Cardiac septum (tissue), 1 donor: ENCODE results near the gene MED10. TPM values are rescaled to one million over a fixed set of nuclear protein-coding genes. Genes with fewer than 3 reads are reported as not detected.

Experiments
- DNase-seq: peaks from one replicate; pipeline ENCODE4 v3.0.0-alpha.2; 2020; ENCODE audit warnings: low spot score
- intact Hi-C: fragments of 100-400 bp; cut with DNase I; formaldehyde crosslinking; loops from one replicate; pipeline ENCODE4 v1.14.0; 2022
- total RNA-seq: library from RNA; stranded (reverse); fragmentation: NEBNext Ultra II Directional; extraction: Animal tissue kit (Norgen Biotek cat#: 25700); gene quantifications from one replicate; pipeline ENCODE4 v1.2.1, GENCODE V29; 2021
- donor health status: DM: no; HTN: no; CAD: no.

The MED10 gene
- total RNA-seq, 1 donor from 2014 or later, result 27.6 TPM

DNA sequence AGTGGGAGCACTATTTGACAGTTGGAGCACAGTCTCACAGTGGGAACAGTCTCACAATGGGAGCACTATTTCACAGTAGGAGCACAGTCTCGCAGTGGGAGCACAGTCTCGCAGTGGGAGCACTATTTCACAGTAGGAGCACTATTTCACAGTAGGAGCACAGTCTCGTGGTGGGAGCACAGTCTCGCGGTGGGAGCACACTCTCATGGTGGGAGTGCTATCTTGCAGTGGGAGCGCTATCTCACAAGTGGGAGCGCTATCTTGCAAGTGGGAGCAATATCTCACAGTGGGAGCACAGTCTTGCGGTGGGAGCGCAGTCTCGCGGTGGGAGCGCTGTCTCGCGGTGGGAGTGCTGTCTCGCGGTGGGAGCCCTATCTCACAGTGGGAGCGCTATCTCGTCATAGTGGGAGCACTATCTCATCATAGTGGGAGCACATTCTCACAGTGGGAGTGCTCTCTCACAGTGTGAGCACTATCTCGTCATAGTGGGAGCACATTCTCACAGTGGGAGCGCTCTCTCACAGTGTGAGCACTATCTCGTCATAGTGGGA, 56.1 kb downstream of the MED10 start:
- intact Hi-C loops, result no loop called here
- peak; percentile 6 for DNase-seq

Other genes starting within 250 kb of the MED10 start
- 13.1 TPM for gene UBE2QL1, start 70.3 kb upstream of the MED10 start, total RNA-seq